B cell (primary cell): ENCODE results near the gene AOPEP. TPM values are rescaled to one million over a fixed set of nuclear protein-coding genes. Genes with fewer than 3 reads are reported as not detected.

Source experiments
- ATAC-seq: fragments of 200-7000 bp; cut with Tn5 transposase; one replicate; pipeline ENCODE4 v1.10.0; 2021; ENCODE audit warnings: low read depth, mild to moderate bottlenecking, moderate number of reproducible peaks, moderate library complexity
- CTCF ChIA-PET: fragments of 350-600 bp; sonication (Branson Sonifier 250); formaldehyde crosslinking; loops from one replicate; lab custom pipeline; 2021; ENCODE audit warnings: antibody characterized with exemption, inconsistent platforms; lab: Charles Lee
- POLR2A ChIA-PET: fragments of 350-600 bp; sonication (Branson Sonifier 250); formaldehyde crosslinking; loops from one replicate; lab custom pipeline; 2021; ENCODE audit warnings: antibody characterized with exemption; lab: Charles Lee
- DNase-seq: peaks from one replicate; pipeline ENCODE4 v3.0.0; 2013
- H2AFZ ChIP-seq: 2 replicates; pipeline ENCODE4 v1.6.1; 2012; ENCODE audit warnings: mild to moderate bottlenecking, low read depth, low read length; ENCODE audit not compliant: insufficient read depth, poor library complexity, severe bottlenecking
- H3K27ac ChIP-seq, 2 donors: 1 replicate in 1 of 2; 2 replicates in 1 of 2; pipeline ENCODE4 v1.5.1; 2012 to 2013; ENCODE audit warnings: low read length in 2 of 2, mild to moderate bottlenecking in 2 of 2, moderate library complexity in 1 of 2
- H3K27me3 ChIP-seq, 4 experiments: fragments of 200-600 bp in 1 of 4; sonication (generic) in 1 of 4; replicated peaks in 1 of 4; 1 replicate in 2 of 4; 2 replicates in 2 of 4; pipeline versions ENCODE4 v1.6.1 to v1.7.0; 2013 to 2016; ENCODE audit warnings: low read length in 3 of 4, mild to moderate bottlenecking in 2 of 4, mixed read lengths in 1 of 4, moderate library complexity in 1 of 4; ENCODE audit not compliant: insufficient read depth in 4 of 4, control insufficient read depth in 3 of 4; ENCODE audit errors: control extremely low read depth in 1 of 4
- H3K36me3 ChIP-seq, 2 experiments: replicated peaks in 1 of 2; 1 replicate in 1 of 2; 2 replicates in 1 of 2; pipeline versions ENCODE4 v1.6.1 to v1.7.1; 2013; ENCODE audit warnings: low read length in 1 of 2; ENCODE audit not compliant: insufficient read depth in 2 of 2, control insufficient read depth in 1 of 2; ENCODE audit errors: control extremely low read depth in 1 of 2, extremely low read depth in 1 of 2
- H3K4me1 ChIP-seq, 2 donors: fragments of 200-600 bp in 1 of 2; sonication (generic) in 1 of 2; 1 replicate in 1 of 2; 2 replicates in 1 of 2; pipeline versions ENCODE4 v1.5.1 to v1.6.1; 2013 to 2017; ENCODE audit warnings: low read length in 2 of 2; ENCODE audit not compliant: control insufficient read depth in 2 of 2, insufficient read depth in 2 of 2
- H3K4me2 ChIP-seq: replicated peaks from 2 replicates; pipeline ENCODE3; 2012; ENCODE audit warnings: mild to moderate bottlenecking, low read depth, low read length; ENCODE audit not compliant: poor library complexity, severe bottlenecking
- H3K4me3 ChIP-seq, 5 experiments: fragments of 200-600 bp in 1 of 5; sonication (generic) in 1 of 5; 1 replicate in 3 of 5; 2 replicates in 2 of 5; pipeline versions ENCODE4 v1.5.1 to v1.7.0; 2011 to 2016; ENCODE audit warnings: low read length in 4 of 5, mild to moderate bottlenecking in 4 of 5, low read depth in 2 of 5, control low read depth in 1 of 5, moderate library complexity in 1 of 5; ENCODE audit not compliant: insufficient read depth in 1 of 5; ENCODE audit errors: control extremely low read depth in 1 of 5, extremely low read depth in 1 of 5
- H3K79me2 ChIP-seq: fragments of 200-600 bp; sonication (generic); one replicate; pipeline ENCODE4 v1.6.0; 2016; ENCODE audit warnings: low read length; ENCODE audit not compliant: control insufficient read depth, insufficient read depth
- H3K9ac ChIP-seq: fragments of 200-600 bp; sonication (generic); 2 replicates; pipeline ENCODE4 v1.6.1; 2017; ENCODE audit warnings: mild to moderate bottlenecking, low read length, moderate library complexity
- H3K9me3 ChIP-seq, 3 donors: one replicate each; pipeline versions ENCODE4 v1.6.1 to v1.7.1; 2013; ENCODE audit warnings: low read length in 2 of 3; ENCODE audit not compliant: control insufficient read depth in 2 of 3, insufficient read depth in 1 of 3; ENCODE audit errors: control extremely low read depth in 1 of 3
- H4K20me1 ChIP-seq: 2 replicates; pipeline ENCODE4 v1.6.0; 2012; ENCODE audit warnings: mild to moderate bottlenecking, low read length; ENCODE audit not compliant: insufficient read depth, control insufficient read depth, poor library complexity, severe bottlenecking
- H3K27ac Mint-ChIP-seq: one replicate; pipeline ENCODE4 v1.8.0; 2021; ENCODE audit warnings: mixed read lengths
- H3K27me3 Mint-ChIP-seq: one replicate; pipeline ENCODE4 v1.8.0; 2021; ENCODE audit warnings: mixed read lengths
- H3K4me1 Mint-ChIP-seq: one replicate; pipeline ENCODE4 v1.8.0; 2021; ENCODE audit warnings: mixed read lengths
- H3K4me3 Mint-ChIP-seq: one replicate; pipeline ENCODE4 v1.8.0; 2021; ENCODE audit warnings: mixed read lengths
- H3K9me3 Mint-ChIP-seq: one replicate; pipeline ENCODE4 v1.8.0; 2022; ENCODE audit warnings: mixed read lengths; ENCODE audit not compliant: insufficient read depth
- CTCF ChIP-seq: fragments of 200-600 bp; IDR thresholded peaks from one replicate; pipeline ENCODE4 v1.8.0; 2022; ENCODE audit warnings: antibody characterized with exemption, mild to moderate bottlenecking
- EZH2 ChIP-seq: IDR thresholded peaks from 2 replicates; pipeline ENCODE4 v1.6.1; 2012; ENCODE audit warnings: borderline replicate concordance, low read depth, mild to moderate bottlenecking, moderate library complexity, low read length; ENCODE audit not compliant: insufficient read depth, poor library complexity, severe bottlenecking
- WGBS: methylation state at CpG from one replicate; pipeline ENCODE4 v1.1.5; 2013; ENCODE audit warnings: missing lambda C conversion rate; ENCODE audit not compliant: insufficient coverage; 5-methylcytosine and 5-hydroxymethylcytosine counted together
- intact Hi-C: fragments of 100-400 bp; cut with micrococcal nuclease; formaldehyde crosslinking; loops from one replicate; pipeline ENCODE4 v1.10.0; 2022
- polyA plus RNA-seq: library from polyadenylated mRNA; depleted of rRNA; stranded (reverse); fragments of >200 nt; gene quantifications from 2 replicates; pipeline ENCODE4 v1.2.3, GENCODE V29; 2012
- total RNA-seq, 2 donors: library from RNA; stranded (reverse); fragments of 120-200 nt in 1 of 2; gene quantifications; 1 replicate in 1 of 2; 2 replicates in 1 of 2; pipeline versions ENCODE4 v1.2.3 to v1.2.4, GENCODE V29; 2013 to 2022

Gene AOPEP
- total and polyA plus RNA-seq, 2 donors (not counting 1 experiment from before 2014, with no cell fraction given): 5.1 to 35.8 TPM

GRCh38 chr9:94780516-94780950 lies 54.0 kb downstream of the AOPEP start:
- Histone ChIP-seq H3K79me2 (no peaks in the 10 kb centered on the region), H3K9ac (no peak overlapping the region), H3K9me3 (no peaks in the 10 kb centered on the region), H3K27me3 (no peaks in the 10 kb centered on the region), H3K27ac (no peak overlapping the region), H4K20me1 (no peaks in the 10 kb centered on the region), H2AFZ (no peak overlapping the region), H3K4me3 (no peak overlapping the region), H3K36me3 (no peaks in the 10 kb centered on the region), H3K4me1 (no peaks in the 10 kb centered on the region), H3K4me2 (no peak overlapping the region)
- Mint-ChIP-seq H3K27ac (peak overlapping the region; percentile 78), H3K4me1 (peaks cover 7% of the 10 kb centered on the region), H3K9me3 (no peaks in the 10 kb centered on the region), H3K4me3 (no peak overlapping the region), H3K27me3 (no peaks in the 10 kb centered on the region)
- no peak for DNase-seq
- ChIA-PET CTCF (interaction anchor here (1.1 to 6.2 kb wide), 5 partner anchors 99 to 388 kb away, joined by 4 to 72 read pairs (median 9); no protein-coding TSS in a partner anchor), POLR2A (no interaction called here)
- ATAC-seq: peak; percentile 71
- WGBS: 48% methylated on average over 5 of the region's 5 CpGs
- TF ChIP-seq CTCF (no peak), EZH2 (no peak)
- intact Hi-C loops: no loop called here

GRCh38 chr9:94782355-94783101 lies 56.0 kb downstream of the AOPEP start:
- TF ChIP-seq EZH2 (no peak), CTCF (no peak)
- Histone ChIP-seq H3K27me3 (no peaks in the 10 kb centered on the region), H3K9me3 (no peaks in the 10 kb centered on the region), H3K9ac (no peak overlapping the region), H3K36me3 (no peaks in the 10 kb centered on the region), H3K79me2 (no peaks in the 10 kb centered on the region), H3K4me3 (no peak overlapping the region), H3K4me1 (no peaks in the 10 kb centered on the region), H2AFZ (no peak overlapping the region), H3K4me2 (no peak overlapping the region), H4K20me1 (no peaks in the 10 kb centered on the region), H3K27ac (no peak overlapping the region)
- Mint-ChIP-seq H3K27ac (no peak overlapping the region), H3K4me1 (peaks cover 7% of the 10 kb centered on the region), H3K27me3 (no peaks in the 10 kb centered on the region), H3K4me3 (no peak overlapping the region), H3K9me3 (no peaks in the 10 kb centered on the region)
- 83% methylated on average over 2 of the region's 6 CpGs for WGBS
- ChIA-PET POLR2A (interaction anchor here (0.5 kb wide), 1 partner anchor 337 kb away, joined by 4 read pairs; no protein-coding TSS in a partner anchor), CTCF (interaction anchor here (0.7 to 6.2 kb wide), 8 partner anchors 12 to 398 kb away, joined by 3 to 72 read pairs (median 4); no protein-coding TSS in a partner anchor)
- no peak for ATAC-seq
- intact Hi-C loops: loop anchor here (1.0 kb wide), 1 partner anchor 101 kb away; no protein-coding TSS in a partner anchor
- no peak for DNase-seq
